AG09309 (cell line): ENCODE data around the gene ZNF761.
"Not testable (repeated sequence)": the region's sequence is repeated elsewhere in the genome, so short reads cannot be mapped to it uniquely, and the experiment has no call there.

Experiments
- DNase-seq: peaks from one replicate; pipeline ENCODE4 v3.0.0-alpha.2; 2010; ENCODE audit warnings: low read depth
- H3K4me3 ChIP-seq: 2 replicates; pipeline ENCODE4 v1.5.1; 2011; ENCODE audit warnings: mild to moderate bottlenecking, low read depth, low read length, moderate library complexity; ENCODE audit not compliant: control insufficient read depth
- TF ChIP-seq, protein P1 (sequence below): IDR thresholded peaks from 2 replicates; pipeline ENCODE4 v1.5.1; 2011; ENCODE audit warnings: mild to moderate bottlenecking, low read depth, low read length, inconsistent platforms; ENCODE audit not compliant: insufficient read depth, control insufficient read depth; ENCODE audit errors: missing control alignments

ZNF761 gene

GRCh38 chr19:53463263-53463662 lies 31.5 kb downstream of the ZNF761 start:
- H3K4me3 ChIP-seq, result no peak overlapping the region

DNA sequence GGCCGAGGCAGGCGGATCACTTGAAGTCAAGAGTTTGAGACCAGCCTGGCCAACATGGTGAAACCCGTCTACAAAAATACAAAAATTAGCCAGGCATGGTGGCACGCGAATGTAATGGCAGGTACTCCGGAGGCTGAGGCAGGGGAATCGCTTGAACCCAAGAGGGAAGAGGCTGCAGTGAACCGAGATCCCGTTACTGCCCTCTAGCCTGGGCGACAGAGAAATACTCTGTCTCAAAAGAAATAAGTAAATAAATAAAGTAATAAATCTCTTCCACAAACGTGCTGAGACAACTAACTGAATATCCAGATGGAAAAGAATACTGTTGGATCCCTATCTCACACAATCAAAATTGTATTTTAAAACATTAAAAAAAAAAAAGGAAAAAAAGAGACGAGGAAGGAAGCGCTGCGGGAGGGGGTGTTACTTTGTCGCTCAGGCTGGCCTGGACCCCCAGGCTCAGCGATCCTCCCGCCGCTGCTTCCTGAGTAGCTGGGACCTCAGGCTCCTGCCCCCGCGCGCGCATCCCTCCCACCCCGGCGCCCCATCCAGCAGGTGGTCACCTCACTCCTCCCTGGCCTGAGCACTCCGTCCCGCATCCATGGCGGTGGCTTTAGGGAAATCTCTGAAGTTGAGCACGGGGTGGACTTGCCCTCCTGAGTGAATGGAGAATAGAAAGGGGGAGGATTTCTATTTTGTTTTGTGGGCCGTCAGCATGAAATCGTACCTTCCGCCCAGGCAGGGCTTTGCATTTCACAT lies 35.1 kb downstream of the ZNF761 start:
- TF ChIP-seq, protein P1, sequence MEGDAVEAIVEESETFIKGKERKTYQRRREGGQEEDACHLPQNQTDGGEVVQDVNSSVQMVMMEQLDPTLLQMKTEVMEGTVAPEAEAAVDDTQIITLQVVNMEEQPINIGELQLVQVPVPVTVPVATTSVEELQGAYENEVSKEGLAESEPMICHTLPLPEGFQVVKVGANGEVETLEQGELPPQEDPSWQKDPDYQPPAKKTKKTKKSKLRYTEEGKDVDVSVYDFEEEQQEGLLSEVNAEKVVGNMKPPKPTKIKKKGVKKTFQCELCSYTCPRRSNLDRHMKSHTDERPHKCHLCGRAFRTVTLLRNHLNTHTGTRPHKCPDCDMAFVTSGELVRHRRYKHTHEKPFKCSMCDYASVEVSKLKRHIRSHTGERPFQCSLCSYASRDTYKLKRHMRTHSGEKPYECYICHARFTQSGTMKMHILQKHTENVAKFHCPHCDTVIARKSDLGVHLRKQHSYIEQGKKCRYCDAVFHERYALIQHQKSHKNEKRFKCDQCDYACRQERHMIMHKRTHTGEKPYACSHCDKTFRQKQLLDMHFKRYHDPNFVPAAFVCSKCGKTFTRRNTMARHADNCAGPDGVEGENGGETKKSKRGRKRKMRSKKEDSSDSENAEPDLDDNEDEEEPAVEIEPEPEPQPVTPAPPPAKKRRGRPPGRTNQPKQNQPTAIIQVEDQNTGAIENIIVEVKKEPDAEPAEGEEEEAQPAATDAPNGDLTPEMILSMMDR, result no peak
- H3K4me3 ChIP-seq, result peak overlapping the region; percentile 89
- no peak for DNase-seq

More at GRCh38 chr19:53463263-53463662, 31.5 kb downstream of the ZNF761 start:
- no peak for DNase-seq
- TF ChIP-seq, protein P1, result no peak

DNA sequence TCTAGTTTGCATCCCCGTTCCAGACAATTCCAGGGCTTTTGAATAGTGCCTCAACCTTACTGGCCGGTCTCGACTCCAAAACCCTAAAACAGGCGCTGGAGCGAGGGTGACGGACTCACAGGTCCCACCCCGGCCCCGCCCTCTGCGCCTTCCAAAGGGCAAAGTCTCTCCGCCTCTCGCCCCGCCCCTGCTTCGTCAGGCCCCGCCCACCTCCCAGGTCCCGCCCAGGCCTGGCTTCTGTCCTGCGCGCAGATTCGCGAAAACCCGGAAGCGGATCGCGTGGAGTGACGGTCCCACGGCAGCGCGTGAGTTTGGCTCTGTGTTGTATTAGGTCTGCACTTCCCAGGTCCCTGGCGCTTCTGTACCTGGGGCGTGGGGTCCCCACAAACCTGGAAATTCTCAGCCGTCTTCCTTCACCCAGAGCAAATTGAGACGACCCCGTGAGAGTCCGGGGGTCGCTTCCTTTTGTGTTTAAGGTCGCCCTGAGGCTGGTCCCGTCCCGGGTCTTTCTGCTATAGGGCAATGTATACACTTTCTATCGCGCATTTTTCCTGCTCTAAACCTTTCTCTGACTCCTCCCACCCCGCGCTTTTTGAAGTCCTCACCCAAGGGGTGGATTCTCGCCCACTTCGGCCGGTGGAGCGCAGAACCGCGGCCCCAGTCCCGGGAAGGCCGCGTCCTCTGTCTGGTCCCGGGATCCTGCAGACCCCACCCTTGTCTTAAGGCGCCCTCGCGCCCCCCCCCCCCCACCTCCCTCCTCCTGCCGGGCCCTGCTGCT lies 35.9 kb downstream of the ZNF761 start, which contains the start of gene ZNF813:
TSS of gene ZNF813 (plus strand) at position 249 of the 778 bp plus-strand sequence. CDS start 16,090 bp downstream, outside the sequence.
- H3K4me3 ChIP-seq, result peak within 1 kb of the TSS; percentile 89
- peak; percentile 31 for DNase-seq
- TF ChIP-seq, protein P1, result no peak

GRCh38 chr19:53468628-53469027 lies 36.8 kb downstream of the ZNF761 start:
- not testable (repeated sequence) for DNase-seq, H3K4me3 ChIP-seq

DNA sequence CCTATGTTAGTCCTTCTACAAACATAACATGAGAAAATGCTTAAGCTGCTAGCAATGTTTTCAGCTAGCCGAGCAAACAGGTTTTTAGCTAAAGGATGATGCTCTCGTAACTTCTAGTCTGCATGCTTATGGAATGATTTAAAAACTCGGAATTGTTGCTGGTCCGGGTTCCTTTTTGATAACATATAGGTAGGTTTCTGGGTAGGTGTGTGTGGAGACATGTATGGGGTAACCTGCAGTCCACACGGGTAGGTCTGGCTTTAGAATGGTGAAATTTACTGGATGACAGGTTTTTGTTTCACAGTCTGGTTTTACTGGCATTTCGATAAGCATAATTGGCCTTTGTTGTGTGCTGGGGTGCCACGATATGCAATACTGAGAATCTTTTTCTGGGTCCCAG lies 40.1 kb downstream of the ZNF761 start:
- TF ChIP-seq, protein P1, result no peak
- no peak for DNase-seq
- H3K4me3 ChIP-seq, result no peak overlapping the region

DNA sequence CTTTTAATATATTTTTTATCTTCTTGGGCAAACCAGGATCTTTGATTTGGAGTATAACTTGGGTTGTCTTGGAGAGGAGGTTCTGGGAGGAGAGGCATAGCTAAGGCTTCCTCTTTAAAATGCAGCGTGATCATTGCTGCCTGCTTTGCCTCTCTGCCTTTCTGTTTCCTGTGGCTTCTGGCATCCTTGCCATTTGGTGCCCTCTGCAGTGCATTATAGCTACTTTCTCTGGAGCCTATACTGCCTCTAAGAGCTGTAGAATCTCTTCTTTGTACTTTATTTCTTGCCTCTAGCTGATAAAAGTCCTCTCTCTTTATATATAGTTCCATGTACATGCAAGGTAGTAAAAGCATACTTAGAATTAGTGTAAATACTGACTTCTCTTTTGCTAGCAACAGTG lies 43.0 kb downstream of the ZNF761 start:
- not testable (repeated sequence) for H3K4me3 ChIP-seq, DNase-seq

DNA sequence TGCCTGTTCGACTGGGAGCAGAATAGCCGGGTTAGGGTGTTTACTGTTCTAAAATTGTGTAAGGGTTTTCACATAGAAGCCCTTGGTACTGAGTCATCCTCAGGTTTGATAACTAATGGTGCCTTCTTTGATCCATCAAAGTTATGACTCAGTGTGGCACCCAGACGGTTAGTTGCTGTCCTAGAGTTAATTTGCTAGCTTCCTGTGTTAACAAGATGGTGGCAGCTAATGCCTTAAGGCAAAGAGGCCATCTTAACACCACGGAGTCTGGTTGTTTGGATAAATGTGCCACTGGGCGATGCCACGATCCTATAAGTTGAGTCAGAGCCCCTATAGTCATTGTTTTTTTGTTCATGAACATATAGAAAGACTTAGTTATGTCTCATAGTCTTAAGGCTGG lies 43.7 kb downstream of the ZNF761 start:
- DNase-seq, H3K4me3 ChIP-seq: not testable (repeated sequence)

DNA sequence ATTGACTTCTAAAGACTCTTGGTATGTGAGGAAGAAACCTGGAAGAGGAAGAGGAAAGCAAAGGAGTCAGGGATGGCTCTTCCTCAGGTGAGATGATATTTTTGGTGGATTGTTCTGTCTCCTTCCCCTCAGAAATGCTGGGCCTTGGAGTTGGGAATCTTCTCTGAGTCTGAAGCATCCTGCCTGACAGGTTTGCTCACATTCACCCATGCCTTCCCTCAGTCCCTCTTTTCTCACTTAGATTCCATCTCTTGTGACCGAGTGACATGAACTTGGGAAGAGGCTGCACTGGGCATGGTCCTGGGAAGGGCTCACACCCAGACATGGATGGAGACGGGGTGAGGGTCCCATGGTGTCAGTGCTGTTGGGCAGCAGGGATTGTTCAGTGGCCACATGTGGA lies 52.0 kb downstream of the ZNF761 start:
- H3K4me3 ChIP-seq, DNase-seq: not testable (repeated sequence)
